NCI-H526 (cell line): ENCODE results near the gene HIBCH.
"Not testable (repeated sequence)": the region's sequence is repeated elsewhere in the genome, so short reads cannot be mapped to it uniquely, and the experiment has no call there.

Experiments
- DNase-seq, 2 experiments: peaks; one replicate each; lab custom pipeline; 2025; lab: John Stamatoyannopoulos, UW

Gene HIBCH

DNA sequence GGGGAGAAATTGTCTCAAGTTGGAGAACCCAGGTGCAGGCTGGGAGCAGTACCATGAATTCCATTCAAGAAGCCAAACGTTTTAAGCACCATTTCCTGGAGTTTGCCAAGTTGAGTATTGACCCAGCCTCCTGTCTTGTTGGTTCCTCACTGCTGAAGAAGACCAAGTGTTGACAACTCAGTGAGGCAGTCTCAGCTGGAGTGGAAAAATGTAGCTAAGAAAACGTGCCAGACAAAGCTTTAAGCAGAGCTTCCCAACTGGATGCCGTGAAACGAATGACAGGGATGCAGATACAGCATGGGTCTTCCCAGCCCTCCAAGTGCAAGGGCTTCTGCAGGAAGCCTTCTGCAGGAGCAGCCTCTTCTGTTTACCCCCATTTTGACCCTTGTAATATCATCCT, 23.0 kb upstream of the HIBCH start:
- DNase-seq, result no peak

DNA sequence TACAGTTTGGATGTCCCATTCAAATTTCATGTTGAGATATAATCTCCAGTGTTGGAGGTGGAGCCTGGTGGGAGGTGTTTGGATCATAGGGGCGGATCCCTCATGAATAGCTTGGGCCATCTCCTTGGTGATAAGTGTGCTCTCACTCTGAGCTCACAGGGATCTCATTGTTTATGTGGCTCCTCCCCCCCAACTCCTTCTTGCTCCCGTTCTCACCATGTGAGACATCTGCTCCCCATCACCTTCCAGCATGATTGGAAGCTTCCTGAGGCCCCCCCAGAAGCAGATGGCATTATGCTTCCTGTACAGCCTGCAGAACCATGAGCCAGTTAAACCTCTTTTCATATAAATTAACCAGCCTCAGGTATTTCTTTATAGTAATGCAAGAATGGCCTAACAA, 20.7 kb upstream of the HIBCH start:
- peak; percentile 57 to 71 for DNase-seq

DNA sequence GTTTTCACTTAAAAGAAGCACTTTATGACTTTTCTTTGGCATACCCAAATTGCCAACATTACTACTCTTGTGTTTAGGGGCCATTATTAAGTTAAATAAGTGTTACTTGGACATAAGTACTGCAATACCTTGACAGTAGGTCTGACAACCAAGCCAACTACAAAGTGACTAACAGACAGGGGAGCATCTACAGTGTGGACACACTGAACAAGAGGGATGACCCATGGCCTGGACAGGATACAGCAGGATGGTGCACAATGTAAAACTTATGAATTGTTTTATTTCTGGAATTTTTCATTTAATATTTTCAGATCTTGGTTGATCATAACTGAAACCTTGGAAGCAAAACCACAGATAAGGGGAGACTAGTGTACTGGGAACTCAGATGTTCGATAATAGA, 19.8 kb upstream of the HIBCH start:
- no peak for DNase-seq

DNA sequence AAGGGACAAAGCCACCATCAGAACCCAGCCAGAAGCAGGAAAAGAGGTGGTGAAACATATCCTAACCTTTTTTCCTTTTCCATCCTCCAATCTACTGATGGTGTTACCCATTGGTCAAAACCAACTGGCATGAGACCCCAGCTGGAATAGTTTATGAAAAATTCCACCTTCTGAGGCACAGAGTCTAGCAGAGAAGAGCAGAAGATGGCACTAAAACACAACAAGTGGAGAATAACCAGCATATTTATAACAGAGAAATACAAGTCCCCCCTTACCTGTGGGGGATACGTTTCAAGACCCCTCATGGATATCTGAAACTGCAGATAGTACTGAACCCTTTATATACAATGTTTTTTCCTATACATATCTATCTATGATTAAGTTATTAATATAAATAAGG, 18.8 kb upstream of the HIBCH start:
- no peak for DNase-seq

DNA sequence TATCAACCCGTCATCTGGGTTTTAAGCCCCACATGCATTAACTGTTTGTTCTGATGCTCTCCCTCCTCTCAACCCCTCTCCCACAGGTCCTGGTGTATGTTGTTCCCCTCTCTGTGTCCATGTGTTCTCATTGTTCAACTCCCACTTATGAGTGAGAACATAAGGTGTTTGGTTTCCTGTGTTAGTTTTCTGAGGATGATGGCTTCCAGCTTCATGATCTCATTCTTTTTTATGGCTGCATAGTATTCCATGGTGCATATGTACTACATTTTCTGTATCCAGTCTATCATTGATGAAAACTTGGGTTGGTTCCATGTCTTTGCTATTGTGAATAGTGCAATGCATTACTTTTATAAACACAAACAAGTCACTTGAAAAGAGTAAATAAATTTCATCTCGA, 16.8 kb upstream of the HIBCH start:
- no peak for DNase-seq

DNA sequence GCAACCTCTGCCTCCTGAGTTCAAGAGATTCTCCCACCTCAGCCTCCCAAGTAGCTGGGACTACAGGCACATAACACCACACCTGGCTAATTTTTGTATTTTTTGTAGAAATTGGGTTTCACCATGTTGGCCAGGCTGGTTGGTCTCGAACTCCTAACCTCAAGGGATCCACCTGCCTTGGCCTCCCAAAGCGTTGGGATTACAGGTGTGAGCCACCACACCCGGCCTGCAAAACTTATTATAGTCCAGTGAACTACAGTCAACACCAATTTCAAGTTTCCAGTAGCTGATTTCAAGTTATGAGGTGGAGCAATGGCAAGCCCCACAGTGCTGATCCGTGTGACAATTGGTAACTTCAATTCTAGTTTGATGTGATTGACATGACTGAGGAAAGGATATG, 16.0 kb upstream of the HIBCH start:
- not testable (repeated sequence) for DNase-seq

DNA sequence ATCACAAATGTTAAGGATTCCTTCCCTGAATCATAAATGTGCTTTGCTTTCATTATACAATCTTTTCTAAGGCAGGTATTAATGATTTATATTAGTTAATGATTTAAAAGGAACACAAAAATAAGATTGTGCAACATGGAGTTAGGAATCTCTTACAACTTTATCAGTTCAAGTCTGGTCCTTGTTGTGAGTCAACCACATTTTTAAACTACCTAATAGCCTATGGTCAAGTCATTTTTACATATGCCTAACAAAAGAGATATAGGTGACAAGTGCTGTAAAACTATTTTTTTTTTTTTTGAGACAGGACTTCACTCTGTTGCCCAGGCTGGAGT, 15.6 kb upstream of the HIBCH start:
- no peak for DNase-seq

DNA sequence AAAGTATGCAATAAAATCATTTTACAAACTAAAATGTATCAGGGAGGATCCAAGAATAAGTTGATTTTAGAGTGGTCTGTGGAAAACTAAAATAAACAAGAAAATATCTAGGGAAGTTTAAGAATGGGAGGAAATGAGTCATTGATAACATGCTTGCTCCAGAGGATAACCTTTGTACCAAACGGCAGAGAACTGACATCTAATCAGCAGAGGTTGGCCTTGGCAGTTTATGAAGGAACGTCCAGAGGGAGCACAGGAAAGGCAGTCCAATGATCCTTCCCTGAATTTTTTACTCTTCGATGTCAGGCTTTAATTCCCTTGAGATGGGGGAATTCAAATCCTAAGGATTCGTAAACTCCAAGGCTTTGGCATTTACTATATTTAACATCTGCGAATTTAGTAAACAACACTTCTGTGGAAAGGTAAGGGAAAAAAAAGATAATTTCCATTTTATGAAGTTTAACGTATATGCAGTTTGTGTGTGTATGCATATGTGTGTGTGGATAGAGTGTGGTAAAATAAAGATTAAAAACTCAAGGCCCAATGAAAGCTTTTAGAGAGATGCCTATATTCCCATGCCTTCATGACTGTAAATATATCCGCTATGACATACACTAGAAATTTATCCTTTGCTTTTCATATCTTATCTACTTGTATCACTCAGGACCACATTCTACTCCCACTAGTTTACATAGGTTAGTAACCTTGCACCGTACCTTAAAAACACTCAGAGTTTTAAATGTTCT, 15.0 kb upstream of the HIBCH start:
- DNase-seq, result no peak

DNA sequence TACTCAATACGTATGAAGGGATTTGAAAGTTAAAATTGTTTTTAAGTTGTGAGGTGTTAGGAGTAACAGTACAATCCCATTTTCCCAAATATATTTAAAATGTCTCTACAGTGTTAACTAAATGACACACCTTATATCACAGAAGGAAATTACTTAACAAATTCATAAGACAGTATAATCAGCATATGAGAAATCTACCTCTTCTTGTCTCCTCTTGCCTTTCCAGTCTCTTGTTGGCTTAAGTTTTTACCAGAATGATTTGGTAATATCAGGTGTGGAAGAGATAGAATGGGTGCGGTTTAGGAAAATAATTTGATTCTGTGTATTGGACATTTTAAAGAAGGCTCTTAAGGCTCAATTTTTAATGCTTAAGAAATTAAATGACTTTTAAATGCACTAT, 14.3 kb upstream of the HIBCH start:
- no peak for DNase-seq

DNA sequence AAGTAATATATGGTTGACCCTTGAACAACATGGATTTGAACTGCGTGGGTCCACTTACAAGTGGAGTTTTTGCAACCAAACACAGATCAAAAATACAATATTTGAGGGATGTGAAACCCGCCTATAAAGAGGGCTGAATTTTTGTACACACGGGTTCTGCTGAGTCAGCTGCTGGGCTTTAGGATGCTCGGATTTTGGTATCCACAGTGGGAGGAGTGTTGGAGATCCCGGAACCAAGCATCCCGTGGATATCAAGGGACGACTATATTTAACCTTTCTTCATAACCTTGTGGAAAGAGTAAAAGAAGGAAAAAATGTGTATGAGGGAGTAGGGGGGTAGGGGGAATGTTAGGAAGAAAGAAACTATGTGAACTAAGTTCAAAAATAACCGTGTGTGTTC, 13.8 kb upstream of the HIBCH start:
- DNase-seq, result no peak

DNA sequence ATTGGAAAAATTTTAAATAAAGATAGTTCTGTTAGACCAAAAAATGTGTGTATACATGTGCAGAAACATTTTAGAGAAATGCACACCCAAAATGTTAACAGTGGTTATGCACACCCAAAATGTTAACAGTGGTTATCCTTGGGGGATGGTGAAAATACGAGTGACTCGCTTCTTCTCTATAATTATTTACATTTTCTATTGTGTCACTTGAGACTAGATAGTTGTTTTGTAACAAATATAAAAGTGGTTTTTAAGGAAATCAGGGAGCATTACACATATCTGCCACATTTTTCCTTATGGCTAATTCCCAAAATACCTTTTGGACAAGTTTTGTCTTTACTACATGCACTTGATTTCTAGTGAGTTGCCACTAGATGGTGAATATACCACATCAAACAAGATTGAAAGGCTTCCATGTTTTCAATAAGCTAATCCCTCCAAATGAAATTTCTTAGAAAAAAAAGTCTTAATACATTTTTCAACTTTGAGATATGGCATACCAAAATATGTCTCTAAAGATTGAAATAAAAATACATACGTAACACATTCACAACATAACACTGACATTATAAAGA, 9.0 kb upstream of the HIBCH start:
- no peak for DNase-seq

DNA sequence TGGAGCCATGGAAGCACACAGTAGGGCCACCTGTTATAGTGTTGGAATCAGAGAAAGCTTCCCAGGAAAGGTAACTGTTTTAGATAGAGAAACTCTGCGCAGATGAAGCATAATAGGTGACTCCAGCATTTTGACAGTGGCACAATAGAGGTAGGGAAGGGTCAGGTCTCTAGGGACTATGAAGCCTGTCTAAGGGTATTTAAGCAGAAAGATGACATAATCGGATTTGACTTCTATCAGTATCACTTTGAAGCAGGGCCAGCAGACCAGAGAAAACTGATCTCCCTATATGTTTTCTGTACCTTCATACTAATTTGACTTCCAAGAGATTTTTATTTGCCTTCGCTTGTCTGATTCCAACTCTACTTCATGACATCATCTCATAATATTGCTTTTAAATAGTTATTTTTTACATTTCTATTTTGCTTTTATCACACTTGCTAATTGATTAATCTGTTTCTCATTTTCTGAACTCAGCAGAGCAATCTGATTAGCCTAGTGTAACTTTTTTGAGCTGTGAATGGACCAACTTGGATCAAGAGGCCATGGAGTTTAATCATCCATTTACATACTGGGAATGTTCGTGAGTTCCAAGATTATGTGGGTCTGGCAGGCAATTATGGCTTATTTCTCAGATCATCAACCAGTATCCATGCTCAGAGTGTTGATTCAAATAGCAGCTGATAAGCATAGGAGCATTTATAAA, 8.4 kb upstream of the HIBCH start:
- no peak for DNase-seq

DNA sequence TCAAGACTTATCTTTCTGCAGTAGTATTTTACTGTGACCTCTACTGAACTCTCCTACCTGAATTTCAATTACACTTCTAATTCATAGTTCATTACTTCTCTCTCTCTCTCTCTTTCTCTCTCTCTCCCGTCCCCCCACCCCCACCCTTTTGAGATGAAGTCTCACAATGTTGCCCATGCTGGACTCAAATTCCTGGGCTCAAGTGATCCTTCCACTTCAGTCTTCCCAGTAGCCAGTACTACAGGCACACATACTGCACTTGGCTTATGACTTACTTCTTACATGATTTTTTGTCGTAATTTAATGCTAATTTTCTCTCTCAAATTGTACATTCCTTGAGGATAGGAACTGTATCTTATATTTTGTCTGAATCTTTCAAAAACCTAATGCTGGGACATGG, 6.0 kb upstream of the HIBCH start:
- no peak for DNase-seq

DNA sequence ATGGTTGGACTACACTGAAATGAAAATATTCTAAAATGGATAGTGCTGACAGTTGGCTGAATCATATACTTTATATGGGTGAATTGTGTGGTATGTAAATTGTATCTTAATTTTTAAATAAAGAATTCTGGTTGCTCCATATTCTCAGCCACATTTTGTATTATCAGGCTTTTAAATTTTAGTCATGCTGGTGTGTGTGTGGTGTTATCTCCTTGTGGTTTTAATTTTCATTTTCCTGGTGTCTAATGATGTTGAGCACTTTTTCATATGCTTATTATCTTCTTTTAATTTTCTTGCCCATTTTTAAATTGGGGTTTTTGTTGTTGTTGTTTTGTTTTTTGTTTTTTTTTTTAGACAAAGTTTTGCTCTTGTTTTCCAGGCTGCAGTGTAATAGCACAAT, 3.8 kb upstream of the HIBCH start:
- DNase-seq, result no peak

DNA sequence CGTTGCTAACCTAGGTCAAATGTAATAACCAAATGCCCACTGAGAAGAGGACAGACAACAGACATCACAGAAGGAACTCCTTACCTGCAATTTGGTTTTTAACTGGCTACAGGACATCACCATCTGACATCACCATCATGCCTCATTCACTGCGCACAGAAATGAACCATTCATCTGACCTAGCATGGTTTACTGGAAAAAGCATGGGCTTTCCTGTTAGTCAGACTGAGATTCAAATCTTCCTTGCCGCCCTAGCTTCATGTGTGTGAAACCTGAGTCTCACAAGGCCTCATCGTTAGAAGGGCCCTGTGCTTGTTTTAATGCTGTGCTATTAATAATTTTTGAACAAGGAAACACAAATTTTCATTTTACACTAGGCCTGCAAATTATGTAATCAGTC, 1.1 kb upstream of the HIBCH start:
- no peak for DNase-seq

DNA sequence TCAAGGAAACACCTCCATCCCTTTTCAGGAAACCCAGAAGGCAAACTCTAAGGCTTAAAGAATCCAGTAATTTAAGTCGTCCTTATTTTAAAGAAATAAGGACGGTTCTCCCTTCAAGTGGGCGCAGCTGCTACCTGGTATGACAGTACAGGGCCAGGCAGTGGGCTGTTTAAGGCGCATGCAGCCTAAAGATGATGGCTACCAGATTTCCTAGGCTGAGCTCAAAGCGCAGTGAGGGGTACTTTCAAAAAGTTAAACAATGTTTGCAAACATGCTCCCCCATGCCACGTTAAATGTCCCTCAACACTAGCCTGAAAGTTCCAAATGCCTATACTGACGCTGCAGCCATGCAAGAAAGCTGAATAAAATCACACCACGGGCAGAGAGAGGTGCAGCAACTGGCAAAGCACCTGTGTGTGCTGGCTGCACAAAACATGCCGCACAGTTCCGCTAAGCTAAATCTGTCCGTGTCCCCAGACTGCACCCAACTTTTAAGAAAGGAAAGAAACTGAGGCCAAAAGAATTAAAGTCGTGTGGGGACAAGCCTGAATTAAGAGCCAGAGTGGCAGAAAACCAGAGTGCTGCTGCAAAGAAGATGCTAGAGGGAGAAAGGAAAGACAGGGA, 583 bp downstream of the HIBCH start:
- DNase-seq, result peak in 1 of 2 experiments; percentile 28

DNA sequence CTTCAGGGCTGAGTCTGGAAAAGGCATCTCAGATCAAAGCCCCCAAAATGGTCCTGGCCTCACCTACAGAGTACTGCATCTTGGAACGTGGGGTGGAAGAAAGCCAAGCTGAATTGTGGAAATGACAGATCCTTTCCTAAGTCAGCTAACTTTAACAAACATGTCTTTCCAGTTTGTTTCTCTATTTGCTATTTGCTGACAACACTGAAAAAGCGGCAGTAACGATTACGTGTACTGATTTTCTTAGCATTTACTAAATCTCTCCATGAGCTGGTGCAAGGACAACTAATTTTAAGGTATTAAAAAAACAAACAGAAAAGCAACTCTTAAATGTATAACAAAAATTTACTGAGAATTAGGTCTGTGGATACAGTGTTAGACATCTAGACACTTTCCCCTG, 1.1 kb downstream of the HIBCH start:
- no peak for DNase-seq

DNA sequence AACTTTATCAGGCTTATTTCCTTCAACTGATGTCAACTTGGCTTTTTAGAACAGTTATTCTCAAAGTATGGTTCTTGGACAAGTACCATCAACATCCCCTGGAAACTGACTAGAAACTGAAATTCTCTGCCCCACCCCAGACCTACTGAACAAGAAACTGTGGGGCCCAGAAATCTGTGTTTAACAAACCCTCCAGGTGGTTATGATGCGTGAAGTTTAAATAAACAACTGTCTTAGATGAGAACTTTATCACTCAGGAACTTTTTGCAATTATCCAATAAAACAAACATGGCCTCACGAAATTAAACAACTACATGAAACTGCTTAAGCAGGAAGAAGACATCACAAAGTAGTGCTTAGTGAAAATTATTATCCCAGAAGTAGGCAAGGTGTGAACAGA, 4.4 kb downstream of the HIBCH start:
- no peak for DNase-seq

DNA sequence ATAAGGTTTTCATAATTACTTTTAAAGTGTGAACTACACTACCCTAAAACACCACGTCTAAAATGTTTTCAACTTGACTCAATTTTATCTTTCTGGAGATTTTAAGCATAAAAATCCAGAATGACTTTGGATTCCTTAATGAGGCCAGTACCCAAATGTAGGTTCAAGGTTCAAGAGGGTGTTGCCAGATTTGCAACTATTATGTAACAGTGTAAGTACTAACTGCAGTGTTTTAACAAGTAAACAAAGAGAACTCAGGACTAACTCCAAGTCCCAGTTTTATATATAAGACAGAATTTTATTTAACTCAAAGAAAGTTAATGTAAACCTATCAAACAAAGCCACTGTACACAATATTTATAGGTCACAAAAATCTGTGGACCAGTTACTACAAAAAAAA, 5.7 kb downstream of the HIBCH start:
- DNase-seq, result no peak

DNA sequence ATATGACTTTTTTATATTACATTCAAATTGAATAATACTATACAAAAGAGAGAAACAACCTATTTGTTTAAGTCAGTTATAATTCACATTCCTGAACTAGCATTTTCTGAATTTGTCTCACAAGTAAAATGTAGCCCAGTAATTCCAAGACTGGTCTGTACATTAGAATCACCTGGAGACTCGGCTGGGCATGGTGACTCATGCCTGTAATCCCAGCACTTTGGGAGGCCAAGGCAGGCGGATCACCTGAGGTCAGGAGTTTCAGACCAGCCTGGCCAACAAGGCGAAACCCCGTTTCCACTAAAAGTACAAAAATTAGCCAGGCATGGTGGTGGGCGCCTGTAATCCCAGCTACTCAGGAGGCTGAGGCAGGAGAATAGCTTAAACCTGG, 7.0 kb downstream of the HIBCH start:
- not testable (repeated sequence) for DNase-seq

DNA sequence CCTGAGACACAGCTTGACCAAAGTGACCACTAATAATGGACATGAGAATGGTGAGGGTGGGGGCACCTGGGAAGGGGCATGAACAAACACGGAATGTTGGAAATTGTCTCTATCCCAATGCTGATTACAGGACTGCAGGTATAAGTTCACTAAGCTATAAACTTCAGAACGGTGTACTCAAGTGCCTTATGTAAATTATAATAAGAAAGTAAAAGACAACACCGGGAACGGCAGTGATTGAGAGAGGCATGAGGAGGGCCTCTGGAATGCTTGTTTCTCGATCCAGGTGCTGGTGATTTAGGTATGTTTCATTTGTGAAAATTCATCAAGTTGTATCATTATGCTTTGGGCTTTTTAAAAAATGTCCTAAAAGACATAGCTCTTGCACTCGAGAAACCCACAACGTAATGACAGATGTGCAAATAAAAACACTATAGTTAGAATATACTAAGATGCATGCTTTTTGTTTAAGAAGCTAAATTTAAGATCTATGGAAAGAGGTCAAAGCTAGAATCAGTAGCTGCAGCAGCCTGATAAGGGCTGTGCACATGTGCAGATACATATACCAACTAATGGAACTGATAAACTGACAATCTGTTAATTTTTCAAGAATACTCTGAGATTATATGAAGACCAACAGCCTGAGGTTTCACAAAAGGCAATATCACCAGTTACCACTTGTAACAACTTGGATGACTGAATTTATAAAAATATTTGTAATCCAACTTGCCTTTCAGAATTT, 7.6 kb downstream of the HIBCH start:
- no peak for DNase-seq

DNA sequence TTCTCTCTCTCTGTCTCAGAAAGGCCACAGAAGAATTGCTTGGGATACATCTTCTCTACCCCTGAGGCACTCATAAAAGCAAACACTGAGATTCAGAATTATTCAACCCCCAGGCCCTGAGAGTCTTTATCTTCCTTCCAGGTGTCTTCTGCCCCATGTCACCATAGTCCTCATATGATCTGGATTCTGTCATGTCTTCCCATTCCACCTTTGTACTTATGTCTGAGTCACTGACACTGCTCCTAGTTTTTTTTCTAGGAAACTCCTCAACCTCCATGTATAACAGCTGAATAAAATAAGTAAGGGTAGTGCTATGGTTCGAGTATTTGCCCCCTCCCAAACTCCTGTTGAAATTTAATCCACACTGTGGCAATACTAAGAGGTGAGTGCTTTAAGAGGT, 11.6 kb downstream of the HIBCH start:
- no peak for DNase-seq

DNA sequence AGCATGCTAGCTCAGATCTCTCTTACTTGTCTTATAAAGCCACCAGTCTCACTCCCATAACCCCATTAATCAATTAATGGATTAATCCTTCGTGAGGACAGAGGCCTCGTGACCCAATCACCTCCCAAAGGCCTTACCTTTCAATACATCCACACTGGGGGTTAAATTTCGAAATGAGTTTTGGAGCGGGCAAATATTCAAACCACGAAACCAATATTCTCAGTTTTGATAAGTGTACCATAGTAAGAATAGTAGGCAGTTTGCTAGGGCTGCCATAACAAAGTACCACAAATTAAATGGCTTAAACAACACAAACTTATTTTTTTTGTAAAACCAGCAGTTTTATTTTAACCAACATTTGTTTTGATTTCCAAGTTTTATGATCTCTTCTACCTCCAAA, 15.2 kb downstream of the HIBCH start:
- no peak for DNase-seq
